Measurements from ENCODE around the gene YKT6. TPM values are rescaled to one million over a fixed set of nuclear protein-coding genes. Genes with fewer than 3 reads are reported as not detected.

The YKT6 gene
- total and polyA plus RNA-seq, 2 of the 8 experiments (the other 6 are each of a cell fraction or from before 2014, with no cell fraction given) = 75.3 to 103 TPM

GRCh38 chr7:44258865-44259546 is 58.2 kb downstream of the YKT6 start:
- Histone ChIP-seq H4K20me1 (replicated peaks in 1 of 2; ENCODE audit: control insufficient read depth in 1 of 2, insufficient read depth in 2 of 2, low read length in 2 of 2) (peaks cover 0 to 6% of the 10 kb centered on the region in 2 experiments), H3K14ac (ENCODE audit: insufficient read length) (no peak overlapping the region), H2BK5ac (ENCODE audit: low read depth, low read length) (no peak overlapping the region), H2BK12ac (ENCODE audit: low read depth, low read length) (no peak overlapping the region), H4K8ac (ENCODE audit: extremely low read depth, insufficient read depth, low read length) (peak overlapping the region; percentile 31; the same call in 1 of the 2 replicates), H3K4me3 (ENCODE audit: extremely low read depth in 1 of 4, insufficient read depth in 2 of 4, low read depth in 3 of 4, low read length in 4 of 4) (no peak overlapping the region), H3K23me2 (ENCODE audit: low read depth, low read length) (peaks cover 3% of the 10 kb centered on the region; the same call in 1 of the 2 replicates), H3K79me1 (ENCODE audit: low read depth, low read length) (no peaks in the 10 kb centered on the region), H3K4me2 (ENCODE audit: insufficient read depth in 1 of 2, low read depth in 2 of 2, low read length in 2 of 2) (no peak overlapping the region), H3K79me2 (ENCODE audit: control insufficient read depth in 1 of 2, insufficient read depth in 2 of 2, low read length in 2 of 2) (no peaks in the 10 kb centered on the region), H2AFZ (ENCODE audit: low read length) (no peak overlapping the region), H3K4me1 (replicated peaks in 1 of 4; ENCODE audit: control insufficient read depth in 3 of 4, insufficient read depth in 4 of 4, low read length in 3 of 4) (peaks cover 0 to 4% (median 0%) of the 10 kb centered on the region in 4 experiments; a peak in 3 of 7 replicates), H2BK20ac (ENCODE audit: low read length) (no peak overlapping the region), H2BK15ac (ENCODE audit: low read length) (no peak overlapping the region), H3K9me3 (ENCODE audit: insufficient read depth in 2 of 2, low read depth in 1 of 2, low read length in 1 of 2) (no peaks in the 10 kb centered on the region), H3K27ac (ENCODE audit: low read depth, low read length) (no peak overlapping the region), H3K4ac (replicated peaks; ENCODE audit: insufficient read length, low read depth, low read length) (no peak overlapping the region), H3K56ac (replicated peaks; ENCODE audit: insufficient read length, low read depth, low read length) (no peak overlapping the region), H3K27me3 (replicated peaks in 1 of 4; ENCODE audit: control insufficient read depth in 3 of 4, extremely low read depth in 1 of 4, insufficient read depth in 3 of 4, low read length in 3 of 4) (no peaks in the 10 kb centered on the region; a peak in 1 of 7 replicates), H4K5ac (ENCODE audit: insufficient read length, low read depth, low read length) (no peak overlapping the region), H3K18ac (ENCODE audit: extremely low read depth, low read length) (no peak overlapping the region; the same call in 1 of the 2 replicates), H4K91ac (replicated peaks; ENCODE audit: insufficient read length, low read length) (no peak overlapping the region), H3K36me3 (ENCODE audit: control insufficient read depth in 2 of 4, insufficient read depth in 4 of 4, low read length in 3 of 4) (no peaks in the 10 kb centered on the region), H3K23ac (ENCODE audit: insufficient read length) (no peak overlapping the region), H2BK120ac (replicated peaks; ENCODE audit: low read depth, low read length) (no peak overlapping the region), H3K9ac (replicated peaks in 1 of 4; ENCODE audit: extremely low read depth in 1 of 4, low read depth in 3 of 4, low read length in 3 of 4) (no peak overlapping the region; a peak in 1 of 7 replicates), H2AK5ac (ENCODE audit: low read depth, low read length) (no peak overlapping the region)
- no peak for DNase-seq (ENCODE audit: low read depth in 1 of 2, low spot score in 2 of 2)
- CTCF ChIA-PET (ENCODE audit: partially characterized antibody) = interaction anchor here (0.9 to 3.6 kb wide), 12 partner anchors 9 to 276 kb away, joined by 3 to 15 read pairs (median 3); no protein-coding TSS in a partner anchor
- no peak for FAIRE-seq
- 89% methylated on average over 13 of the region's 14 CpGs; no CpG with 5 or more reads in 1 of the 2 experiments for WGBS, 2 experiments (ENCODE audit: extremely low coverage in 1 of 2, insufficient coverage in 1 of 2, insufficient read length in 1 of 2, insufficient replicate concordance in 2 of 2, low coverage in 1 of 2, low lambda C conversion rate in 2 of 2, missing lambda C conversion rate in 1 of 2)
- POLR2A ChIA-PET (ENCODE audit: partially characterized antibody) = no interaction called here
- no peak for TF ChIP-seq RFX5 (IDR thresholded peaks at IDR 0.05; ENCODE audit: borderline replicate concordance, low read depth, low read length)
- TF ChIP-seq CHD1 (IDR thresholded peaks at IDR 0.05; ENCODE audit: low read depth, low read length) = no peak
- no peak for TF ChIP-seq SP1 (IDR thresholded peaks at IDR 0.05; ENCODE audit: low read depth, low read length)
- no peak for TF ChIP-seq RBBP5 (IDR thresholded peaks at IDR 0.05; ENCODE audit: borderline replicate concordance, low read depth, low read length)
- TF ChIP-seq BCL11A (IDR thresholded peaks at IDR 0.05; ENCODE audit: low read depth in 2 of 2, low read length in 2 of 2) = no peak
- TF ChIP-seq CREB1 (IDR thresholded peaks at IDR 0.05) = no peak
- TF ChIP-seq CHD2 (IDR thresholded peaks at IDR 0.05; ENCODE audit: low read length) = no peak
- no peak for TF ChIP-seq CTCF (IDR thresholded peaks at IDR 0.05; ENCODE audit: control extremely low read depth in 1 of 3, insufficient read depth in 1 of 3, low read depth in 1 of 3, low read length in 3 of 3)
- TF ChIP-seq NANOG (IDR thresholded peaks at IDR 0.05; ENCODE audit: insufficient read depth, low read depth, low read length, poor library complexity, severe bottlenecking) = no peak
- no peak for TF ChIP-seq KDM1A (IDR thresholded peaks at IDR 0.05; ENCODE audit: borderline replicate concordance, low read length)
- no peak for TF ChIP-seq BACH1 (IDR thresholded peaks at IDR 0.05; ENCODE audit: low read length)

All from H1 (cell line).